ENCODE measurements around the gene KHDC4.
"Not testable (repeated sequence)": the region's sequence is repeated elsewhere in the genome, so short reads cannot be mapped to it uniquely, and the experiment has no call there.

KHDC4 gene

GRCh38 chr1:155940482-155940992 is 6.3 kb upstream of the KHDC4 start:
- DNase-seq: peak; percentile 46

DNA sequence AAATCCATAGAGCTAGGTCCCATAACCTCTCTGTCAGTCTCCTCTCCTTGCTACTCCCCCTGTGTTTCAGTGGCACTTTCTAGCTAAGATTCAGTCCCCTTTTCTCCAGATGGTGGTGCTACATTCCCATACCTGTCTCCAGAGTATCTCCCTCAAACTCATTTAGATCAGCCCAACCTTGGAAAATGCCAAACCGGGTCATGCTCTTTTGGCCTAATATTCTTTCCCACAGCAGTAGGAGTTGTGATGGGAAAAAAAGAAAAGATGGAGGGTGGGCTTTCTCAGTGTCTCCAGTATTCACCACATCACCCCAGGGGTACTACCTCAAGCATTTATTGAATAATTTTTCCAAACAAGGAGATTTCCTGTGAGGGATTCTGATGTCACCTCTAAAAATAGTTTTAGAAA is 4.0 kb upstream of the KHDC4 start:
- peak; percentile 56 for DNase-seq

GRCh38 chr1:155934936-155935590 is 850 bp upstream of the KHDC4 start:
- DNase-seq: no peak

GRCh38 chr1:155933591-155934096 is 569 bp downstream of the KHDC4 start:
- DNase-seq: no peak

DNA sequence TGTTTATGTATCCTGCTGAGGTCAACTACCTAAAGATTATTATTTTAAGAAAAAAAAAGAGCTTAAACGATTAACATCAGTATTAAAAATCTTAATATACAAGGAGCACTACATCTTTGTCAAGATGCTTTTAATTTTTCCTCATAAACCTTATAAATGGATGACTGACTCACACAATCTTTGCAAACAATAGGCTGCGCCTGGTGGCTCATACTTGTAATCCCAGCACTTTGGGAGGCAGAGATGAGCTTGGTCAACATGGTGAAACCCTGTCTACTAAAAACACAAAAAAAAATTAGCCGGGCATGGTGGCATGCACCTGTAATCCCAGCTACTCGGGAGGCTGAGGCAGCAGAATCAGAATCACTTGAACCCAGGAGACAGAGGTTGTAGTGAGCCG is 1.7 kb downstream of the KHDC4 start:
- DNase-seq: no peak

GRCh38 chr1:155932081-155932480 is 2.1 kb downstream of the KHDC4 start:
- no peak for DNase-seq

GRCh38 chr1:155931332-155932038 is 2.7 kb downstream of the KHDC4 start:
- no peak for DNase-seq

DNA sequence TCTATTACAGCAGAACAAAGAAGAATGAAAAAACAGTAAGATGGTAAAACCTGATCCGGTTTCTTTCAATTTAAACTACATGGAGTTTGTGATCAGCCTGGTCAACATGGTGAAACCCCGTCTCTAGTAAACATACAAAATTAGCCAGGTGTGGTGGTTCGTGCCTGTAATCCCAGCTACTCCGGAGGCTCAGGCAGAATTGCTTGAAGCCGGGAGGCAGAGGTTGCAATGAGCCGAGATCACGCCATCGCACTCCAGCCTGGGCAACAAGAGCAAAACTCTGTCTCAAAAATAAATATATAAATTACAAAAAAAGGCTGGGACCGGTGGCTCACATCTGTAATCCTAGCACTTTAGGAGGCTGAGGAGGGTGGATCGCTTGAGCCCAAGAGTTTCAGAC is 3.5 kb downstream of the KHDC4 start:
- DNase-seq: not testable (repeated sequence)

DNA sequence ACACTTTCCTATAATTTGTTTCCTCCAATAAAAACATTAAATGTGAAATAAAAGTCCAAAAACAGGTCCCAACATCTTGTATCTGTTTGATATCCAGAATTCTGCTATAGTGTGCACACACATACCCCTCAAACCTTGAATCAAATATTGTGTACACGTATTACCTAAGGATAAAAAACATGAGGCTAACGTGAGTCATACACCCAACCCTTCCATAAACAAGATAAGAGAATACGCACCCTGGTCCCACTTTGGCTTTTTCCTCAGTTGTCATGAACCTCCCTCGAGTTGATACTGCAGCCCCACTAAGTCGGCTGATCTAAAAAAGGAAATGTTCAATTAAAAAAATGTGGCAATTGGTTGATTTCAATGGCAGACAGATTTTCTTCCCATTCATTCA is 5.2 kb downstream of the KHDC4 start:
- DNase-seq: no peak

DNA sequence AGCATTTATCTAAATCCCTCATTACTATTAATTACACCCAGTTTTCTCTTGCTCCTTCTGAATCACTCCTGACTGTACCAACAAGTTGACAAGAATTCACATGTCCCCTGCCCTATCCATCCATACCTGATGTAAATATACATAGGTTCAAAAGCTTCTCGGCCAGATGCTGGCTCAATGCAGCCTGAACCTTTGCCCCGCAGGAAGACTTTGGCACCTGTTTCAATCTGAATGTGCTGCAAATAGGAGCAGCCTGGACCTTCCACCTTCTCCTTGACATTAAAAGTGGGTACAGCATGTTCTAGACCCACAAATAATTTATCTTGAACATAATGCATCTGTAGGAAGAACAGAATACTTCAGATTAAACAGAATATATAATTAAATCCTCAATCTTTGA is 8.7 kb downstream of the KHDC4 start:
- no peak for DNase-seq

- no peak for DNase-seq
Measured at GRCh38 chr1:155920717-155921116, 13.5 kb downstream of the KHDC4 start.

DNA sequence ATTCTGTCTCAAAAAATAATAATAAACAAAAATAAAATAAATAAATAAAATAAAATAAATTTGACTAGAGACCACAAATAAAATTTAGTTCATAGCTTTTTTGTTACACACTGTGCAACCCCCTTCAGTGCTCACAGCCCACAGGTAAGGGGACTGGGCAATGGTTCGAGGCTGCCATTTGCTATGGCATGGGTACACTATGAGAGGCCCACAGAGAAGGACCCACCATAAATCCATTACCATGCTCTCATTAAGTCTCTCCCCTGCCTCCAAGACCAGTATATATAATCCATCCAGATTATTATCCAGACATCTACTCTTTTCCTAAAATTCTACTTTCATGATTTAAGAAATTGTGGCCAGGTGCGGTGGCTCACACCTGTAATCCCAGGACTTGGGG is 14.4 kb downstream of the KHDC4 start:
- no peak for DNase-seq

DNA sequence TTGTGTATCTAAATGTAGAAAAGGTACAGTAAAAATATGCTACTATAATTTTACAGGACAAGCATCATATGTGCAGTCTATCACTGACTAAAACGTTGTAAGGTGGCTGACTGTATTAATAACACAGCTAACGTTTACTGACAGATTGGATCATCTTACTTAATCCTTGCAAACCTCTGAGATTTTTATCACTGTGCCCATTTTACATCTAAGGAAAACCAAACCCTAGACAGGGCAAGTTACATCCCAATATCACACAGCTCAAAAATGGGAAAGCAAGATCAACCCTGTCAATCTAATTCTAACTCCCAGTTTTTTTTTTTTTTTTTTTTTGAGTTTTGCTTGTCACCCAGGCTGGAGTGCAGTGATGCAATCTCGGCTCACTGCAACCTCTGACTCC is 15.6 kb downstream of the KHDC4 start:
- no peak for DNase-seq

DNA sequence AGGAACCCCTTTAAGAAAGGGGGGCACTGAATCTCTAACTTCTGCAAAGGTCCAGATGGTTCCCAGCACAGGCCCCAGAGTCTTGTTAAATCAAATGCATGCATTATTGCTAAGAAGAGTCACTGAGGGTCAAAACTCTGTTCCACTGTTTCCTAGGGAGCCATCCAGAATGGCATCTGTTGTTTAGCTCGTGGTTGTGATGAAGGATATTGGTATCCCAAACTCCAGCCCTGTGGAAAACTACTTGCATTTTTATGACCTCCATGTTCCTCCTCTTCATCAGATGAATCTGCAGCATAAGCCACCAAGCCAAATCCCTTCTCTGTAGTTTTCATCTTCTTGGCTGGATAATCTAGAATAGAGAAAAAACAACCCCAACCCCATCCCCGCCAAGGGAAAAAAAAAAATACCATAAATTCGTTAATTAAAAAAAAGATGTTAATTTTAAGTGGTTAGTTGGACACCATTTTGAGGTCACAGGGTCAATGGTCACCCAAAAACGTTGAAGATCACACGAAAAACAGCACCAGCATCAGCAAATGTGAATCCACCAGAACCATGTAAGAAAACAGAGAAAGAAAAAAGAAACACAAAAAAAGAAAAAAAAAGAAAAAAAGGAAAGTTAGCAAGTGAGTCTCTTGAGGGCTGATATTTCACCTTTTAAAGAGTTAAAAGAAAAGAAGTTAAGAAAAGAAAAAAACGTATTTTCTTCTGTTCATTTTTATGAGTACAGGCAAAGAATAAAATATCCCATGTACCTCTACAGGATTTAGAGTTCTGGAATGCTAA is 20.1 kb downstream of the KHDC4 start:
- no peak for DNase-seq

DNA sequence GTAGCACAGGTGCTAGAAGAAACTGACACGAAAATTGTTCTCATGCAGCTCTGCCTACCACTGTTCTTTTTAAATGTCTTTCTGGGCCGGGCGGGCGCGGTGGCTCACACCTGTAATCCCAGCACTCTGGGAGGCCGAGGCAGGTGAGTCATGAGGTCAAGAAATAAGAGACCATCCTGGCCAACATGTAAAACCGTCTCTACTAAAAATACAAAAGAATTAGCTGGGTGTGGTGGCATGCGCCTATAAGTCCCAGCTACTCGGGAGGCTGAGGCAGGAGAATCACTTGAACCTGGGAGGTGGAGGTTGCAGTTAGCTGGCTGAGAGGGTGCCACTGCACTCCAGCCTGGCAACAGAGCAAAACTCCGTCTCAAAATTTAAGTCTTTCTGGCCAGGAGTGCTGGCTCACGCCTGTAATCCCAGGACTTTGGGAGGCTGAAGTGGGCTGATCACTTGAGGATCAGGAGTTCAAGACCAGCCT is 22.1 kb downstream of the KHDC4 start:
- DNase-seq: no peak

- peak; percentile 90 for DNase-seq
Measured at GRCh38 chr1:155911156-155912055, 22.8 kb downstream of the KHDC4 start, which contains the start of gene RIT1. RIT1 (minus strand) TSS chr1:155911349; CDS start chr1:155910761, 588 bp downstream.

GRCh38 chr1:155910621-155911121 is 23.5 kb downstream of the KHDC4 start:
- DNase-seq: peak; percentile 39

GRCh38 chr1:155909894-155910293 is 24.3 kb downstream of the KHDC4 start:
- no peak for DNase-seq

DNA sequence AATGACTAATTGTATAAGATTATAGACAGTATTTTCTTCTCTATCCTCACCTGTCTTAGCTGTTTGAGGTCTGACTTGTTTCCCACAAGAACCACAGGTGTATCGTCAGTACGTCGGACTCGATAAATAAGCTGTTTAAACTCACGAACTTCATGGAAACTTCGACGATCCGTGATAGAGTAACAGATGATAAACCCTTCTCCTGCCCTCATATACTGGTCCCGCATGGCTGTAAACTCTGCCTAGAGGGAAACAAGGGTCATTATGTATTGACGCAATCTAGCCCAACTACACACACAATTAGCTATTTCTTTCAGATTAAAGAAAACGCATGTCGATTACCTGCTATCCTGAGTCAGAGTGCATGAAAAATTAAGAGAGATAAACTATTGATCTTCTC is 30.0 kb downstream of the KHDC4 start:
- no peak for DNase-seq

DNA sequence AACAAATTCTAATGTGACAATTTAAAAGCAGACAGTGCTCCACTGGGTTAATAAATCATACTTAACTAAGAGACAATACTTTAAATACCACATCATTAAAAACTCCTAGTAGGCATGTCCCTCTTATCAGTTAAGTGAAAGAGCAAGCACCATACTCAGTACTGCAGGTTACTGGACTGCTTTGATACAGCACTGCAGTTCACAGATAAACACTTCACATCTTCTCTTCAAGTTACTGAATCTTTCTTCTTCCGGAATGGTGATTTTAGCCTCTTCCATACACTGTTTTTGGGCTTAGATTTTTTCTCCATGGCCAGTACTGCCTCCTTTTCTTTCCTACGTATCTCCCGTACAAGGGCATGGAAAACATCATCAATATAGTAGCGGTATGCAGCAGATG is 34.1 kb downstream of the KHDC4 start:
- no peak for DNase-seq

- no peak for DNase-seq
Measured at GRCh38 chr1:155899683-155900082, 34.5 kb downstream of the KHDC4 start.

DNA sequence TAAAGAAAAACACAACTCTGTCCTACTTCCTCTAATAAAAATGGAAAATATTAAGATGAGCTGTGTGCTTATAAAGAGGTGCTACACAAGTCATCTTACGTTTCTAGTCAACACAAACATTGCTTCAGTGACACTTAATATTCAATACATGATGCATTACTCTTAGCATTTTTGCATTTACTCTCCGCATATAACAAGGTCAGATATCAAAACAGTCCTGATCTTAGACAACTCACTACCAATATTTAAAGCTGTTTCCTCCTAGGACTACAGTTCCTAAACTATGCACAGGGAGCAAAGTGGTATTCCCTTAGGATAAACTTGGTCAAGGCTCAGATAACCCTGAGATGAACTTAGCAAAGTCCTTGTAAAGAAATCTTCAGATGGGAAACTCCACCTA is 35.3 kb downstream of the KHDC4 start:
- no peak for DNase-seq
